HG02571 (cell line): ENCODE measurements around the gene PRKAG1.

ENCODE experiments used
- ATAC-seq: cut with Tn5 transposase; IDR thresholded peaks from one replicate; pipeline ENCODE4 v1.9.1; 2021; ENCODE audit warnings: mild to moderate bottlenecking, moderate library complexity; ENCODE audit not compliant: unreplicated experiment

The PRKAG1 gene

DNA sequence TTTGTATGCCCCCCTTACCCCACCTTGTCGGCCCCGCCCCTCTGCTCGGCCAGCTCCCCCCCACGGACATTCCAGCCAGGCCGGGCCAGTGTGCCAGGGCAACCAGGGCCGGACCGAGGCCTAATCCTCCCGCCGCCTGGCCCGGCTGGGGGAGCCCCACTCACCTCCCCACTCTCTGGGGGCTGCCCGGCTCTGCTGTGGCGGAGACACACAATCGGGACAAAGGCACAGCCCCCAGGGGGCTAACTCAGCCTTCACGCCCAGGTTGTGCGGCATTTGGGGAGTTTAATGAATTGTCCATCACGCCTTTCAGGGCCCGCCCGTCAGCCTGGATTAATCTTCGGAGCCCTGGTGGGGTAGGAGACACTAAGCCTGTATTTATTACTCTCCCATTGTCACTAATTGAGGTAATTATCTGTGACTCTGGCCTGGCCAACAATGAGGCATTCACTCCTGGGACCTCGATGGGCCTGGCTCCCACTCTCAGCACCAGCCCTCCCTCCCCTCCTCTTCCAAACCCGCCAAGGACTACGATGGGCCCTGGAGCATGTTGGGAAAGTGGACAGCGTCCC, 31.8 kb downstream of the PRKAG1 start:
- ATAC-seq: no peak

DNA sequence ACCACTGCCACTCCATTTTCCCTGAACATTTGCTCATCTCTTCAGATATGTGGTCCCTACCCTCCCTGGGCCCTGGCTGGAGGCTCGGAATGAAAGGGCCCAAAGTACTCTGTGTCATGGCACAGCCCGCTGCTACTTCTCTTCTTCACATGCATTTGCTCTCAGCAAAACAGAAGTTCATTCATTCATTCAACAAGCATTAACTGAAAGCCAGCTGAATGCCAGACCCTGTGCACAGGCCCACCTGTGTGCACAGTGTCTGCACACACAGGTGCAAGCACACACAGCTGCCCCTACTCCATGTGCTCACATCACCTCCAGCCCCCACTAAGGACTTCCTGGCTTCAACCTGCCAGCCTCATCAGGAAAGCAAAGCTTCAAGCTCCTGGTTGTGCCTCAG, 32.7 kb downstream of the PRKAG1 start:
- ATAC-seq: no peak

DNA sequence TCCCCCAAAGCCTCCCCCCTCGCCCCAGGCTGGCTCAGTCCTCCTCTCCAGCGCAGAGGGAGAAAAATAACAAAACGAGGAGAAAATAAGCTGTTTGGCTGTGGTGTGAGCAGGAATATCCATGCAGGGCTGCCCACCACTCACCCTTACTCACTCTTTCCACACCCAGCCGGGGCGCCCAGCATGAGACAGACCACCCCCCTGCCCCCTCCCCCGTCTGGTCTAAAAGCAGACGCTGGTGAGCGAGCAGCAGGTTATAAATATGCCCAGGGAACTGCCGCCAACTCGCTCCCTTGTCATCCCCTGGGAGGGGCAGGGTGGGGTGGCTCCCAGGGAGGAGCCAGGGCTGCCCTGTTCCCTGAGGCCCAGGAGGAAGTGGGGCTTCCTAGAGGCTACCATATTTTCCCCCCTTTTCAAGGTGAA, 33.1 kb downstream of the PRKAG1 start:
- ATAC-seq: no peak

DNA sequence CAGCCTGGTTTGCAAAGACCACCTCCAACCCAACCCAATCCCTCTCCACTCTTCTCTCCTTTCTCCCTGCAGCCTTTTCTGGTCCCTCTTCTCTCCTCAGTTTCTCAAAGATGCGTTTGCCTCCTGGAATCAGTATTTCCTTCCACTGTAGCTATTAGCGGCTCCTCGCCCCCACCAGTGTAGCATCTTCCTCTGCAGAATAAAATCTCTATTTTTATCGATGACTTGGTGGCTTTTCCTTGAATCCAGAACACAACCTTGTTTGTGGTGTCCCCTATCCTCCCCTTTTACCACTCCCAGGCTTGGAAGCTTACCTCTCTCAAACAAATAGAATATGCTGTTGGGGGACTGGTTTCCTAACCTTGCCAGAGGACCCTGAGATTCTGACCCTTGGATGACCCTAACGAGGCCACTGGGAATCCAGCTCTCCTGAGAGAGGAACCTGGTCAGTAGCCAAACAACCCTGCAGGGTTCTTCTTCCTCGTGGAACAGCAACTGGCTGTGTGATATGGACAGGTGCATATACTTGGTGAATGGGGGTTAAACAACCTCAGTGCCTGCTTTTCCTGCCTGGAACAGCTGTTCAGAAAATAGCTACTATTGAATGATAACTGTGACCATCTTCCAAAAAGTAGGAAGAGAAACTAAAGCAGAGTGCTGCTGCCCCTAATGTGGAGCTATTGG, 36.0 kb downstream of the PRKAG1 start:
- no peak for ATAC-seq

DNA sequence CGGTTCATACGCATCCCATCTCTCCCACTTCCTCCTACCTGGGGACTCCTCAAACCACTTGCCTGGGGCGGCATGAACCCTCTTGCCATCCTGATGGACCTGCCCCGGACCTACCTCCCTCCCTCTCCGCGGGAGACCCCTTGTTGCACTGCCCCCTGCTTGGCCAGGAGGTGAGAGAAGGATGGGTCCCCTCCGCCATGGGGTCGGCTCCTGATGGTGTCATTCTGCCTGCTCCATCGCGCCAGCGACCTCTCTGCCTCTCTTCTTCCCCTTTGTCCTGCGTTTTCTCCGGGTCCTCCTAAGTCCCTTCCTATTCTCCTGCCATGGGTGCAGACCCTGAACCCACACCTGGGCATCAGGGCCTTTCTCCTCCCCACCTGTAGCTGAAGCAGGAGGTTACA, 36.8 kb downstream of the PRKAG1 start:
- no peak for ATAC-seq

DNA sequence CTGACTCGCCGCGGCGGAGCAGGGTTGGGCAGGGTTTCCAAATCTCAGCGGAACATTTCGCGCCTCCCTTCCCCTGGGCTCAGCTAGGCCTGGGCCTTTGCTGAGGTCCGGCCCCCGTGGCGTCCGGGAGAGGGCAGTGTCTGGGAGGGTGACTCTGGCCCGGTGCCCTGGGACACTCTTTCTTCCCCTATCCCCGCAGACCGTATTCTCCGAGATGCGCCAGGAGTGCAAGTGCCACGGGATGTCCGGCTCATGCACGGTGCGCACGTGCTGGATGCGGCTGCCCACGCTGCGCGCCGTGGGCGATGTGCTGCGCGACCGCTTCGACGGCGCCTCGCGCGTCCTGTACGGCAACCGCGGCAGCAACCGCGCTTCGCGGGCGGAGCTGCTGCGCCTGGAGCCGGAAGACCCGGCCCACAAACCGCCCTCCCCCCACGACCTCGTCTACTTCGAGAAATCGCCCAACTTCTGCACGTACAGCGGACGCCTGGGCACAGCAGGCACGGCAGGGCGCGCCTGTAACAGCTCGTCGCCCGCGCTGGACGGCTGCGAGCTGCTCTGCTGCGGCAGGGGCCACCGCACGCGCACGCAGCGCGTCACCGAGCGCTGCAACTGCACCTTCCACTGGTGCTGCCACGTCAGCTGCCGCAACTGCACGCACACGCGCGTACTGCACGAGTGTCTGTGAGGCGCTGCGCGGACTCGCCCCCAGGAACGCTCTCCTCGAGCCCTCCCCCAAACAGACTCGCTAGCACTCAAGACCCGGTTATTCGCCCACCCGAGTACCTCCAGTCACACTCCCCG, 37.4 kb downstream of the PRKAG1 start:
- no peak for ATAC-seq

DNA sequence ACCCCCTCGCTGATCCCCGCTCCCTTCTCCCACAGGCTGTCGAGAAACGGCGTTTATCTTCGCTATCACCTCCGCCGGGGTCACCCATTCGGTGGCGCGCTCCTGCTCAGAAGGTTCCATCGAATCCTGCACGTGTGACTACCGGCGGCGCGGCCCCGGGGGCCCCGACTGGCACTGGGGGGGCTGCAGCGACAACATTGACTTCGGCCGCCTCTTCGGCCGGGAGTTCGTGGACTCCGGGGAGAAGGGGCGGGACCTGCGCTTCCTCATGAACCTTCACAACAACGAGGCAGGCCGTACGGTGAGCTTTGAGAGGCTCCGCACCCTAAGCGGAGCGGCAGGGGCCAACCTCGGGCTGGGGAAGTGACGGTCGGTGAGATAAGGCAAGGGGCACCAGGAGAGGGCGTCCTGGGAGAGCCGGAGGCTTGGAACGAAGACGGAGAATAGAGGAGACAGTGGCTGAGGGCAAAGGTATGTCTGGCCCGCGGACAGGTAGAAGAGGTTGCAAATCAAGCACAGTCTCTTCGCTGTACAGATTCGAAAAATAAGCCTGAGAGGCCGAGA, 38.1 kb downstream of the PRKAG1 start:
- no peak for ATAC-seq

DNA sequence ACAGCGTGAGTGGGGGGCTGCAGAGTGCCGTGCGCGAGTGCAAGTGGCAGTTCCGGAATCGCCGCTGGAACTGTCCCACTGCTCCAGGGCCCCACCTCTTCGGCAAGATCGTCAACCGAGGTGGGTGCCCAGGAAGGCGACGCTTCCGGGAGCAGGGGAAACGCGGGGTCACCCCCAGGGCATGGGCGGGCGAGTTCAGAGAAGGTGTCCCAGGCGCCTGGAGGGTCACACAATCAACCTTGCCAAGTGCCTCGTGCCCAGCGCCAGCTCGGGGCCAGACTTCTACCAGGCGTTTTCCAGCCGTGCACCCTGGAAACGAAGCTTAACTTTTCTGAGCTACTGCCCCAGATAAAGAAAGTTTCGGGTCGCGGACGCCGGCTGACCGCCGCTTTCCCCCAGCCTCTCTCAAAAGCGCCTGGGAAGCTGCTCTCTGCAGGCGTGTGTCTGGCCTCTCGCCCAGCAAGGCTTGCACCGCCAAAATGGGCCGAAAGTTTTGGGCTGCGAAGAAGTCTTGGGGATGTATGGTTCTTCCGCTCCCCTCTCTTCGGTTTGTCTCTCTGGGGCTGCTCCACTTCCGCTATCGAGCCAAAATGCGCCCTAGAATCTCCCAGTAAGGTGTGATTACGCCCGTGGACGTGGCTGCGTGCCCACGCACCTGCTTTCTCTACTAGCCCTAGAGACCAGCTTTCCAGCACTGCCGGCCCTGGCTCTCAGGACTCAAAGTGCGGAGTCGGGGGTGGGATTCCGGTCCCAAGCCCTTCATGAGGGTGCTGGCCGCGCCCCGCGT, 38.8 kb downstream of the PRKAG1 start:
- no peak for ATAC-seq

DNA sequence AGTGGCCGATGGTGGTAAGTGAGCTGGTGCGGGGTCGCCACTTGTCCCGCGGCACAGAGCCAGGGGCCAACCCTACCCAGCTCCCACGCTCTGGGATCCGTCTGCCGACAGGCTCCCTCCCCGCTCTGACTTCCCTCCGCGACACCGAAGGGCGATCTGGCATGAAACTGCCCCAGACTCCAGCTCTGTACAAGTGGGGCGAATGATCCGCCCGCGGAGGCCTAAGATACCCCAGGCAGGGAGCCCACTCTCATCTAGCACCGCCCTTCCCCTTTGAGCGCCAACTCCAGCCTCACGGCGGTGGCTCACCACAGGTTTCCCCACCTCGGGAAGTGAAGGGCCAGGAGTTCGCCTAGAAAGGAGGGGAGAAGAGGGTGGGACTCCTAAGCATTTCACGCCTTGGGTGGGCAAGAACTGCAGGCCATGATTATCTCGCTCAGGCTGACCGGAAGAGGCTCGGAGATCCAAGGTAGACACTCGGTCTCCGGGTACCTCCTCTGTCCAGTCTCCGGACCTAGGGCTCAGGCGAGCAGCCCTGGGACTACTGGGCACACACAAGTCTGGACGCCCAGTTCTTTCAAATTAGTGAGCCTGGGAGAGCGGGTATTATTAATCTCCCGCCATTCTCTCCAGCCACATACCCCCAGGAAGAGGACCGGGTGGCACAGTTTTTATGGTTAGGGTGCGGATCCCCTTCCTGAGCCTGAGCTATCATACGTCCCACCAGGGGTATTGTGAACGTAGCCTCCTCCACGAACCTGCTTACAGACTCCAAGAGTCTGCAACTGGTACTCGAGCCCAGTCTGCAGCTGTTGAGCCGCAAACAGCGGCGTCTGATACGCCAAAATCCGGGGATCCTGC, 39.6 kb downstream of the PRKAG1 start:
- no peak for ATAC-seq

DNA sequence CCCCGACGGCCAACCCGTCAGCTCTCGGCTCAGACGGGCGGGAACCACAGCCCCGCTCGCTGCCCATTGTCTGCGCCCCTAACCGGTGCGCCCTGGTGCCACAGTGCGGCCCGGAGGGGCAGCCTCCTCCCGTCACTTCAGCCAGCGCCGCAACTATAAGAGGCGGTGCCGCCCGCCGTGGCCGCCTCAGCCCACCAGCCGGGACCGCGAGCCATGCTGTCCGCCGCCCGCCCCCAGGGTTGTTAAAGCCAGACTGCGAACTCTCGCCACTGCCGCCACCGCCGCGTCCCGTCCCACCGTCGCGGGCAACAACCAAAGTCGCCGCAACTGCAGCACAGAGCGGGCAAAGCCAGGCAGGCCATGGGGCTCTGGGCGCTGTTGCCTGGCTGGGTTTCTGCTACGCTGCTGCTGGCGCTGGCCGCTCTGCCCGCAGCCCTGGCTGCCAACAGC, 40.3 kb downstream of the PRKAG1 start, which contains the start of gene WNT1:
TSS of gene WNT1 (plus strand) at position 32 of the 450 bp plus-strand sequence. CDS start at position 361, 329 bp downstream.
- ATAC-seq: no peak

DNA sequence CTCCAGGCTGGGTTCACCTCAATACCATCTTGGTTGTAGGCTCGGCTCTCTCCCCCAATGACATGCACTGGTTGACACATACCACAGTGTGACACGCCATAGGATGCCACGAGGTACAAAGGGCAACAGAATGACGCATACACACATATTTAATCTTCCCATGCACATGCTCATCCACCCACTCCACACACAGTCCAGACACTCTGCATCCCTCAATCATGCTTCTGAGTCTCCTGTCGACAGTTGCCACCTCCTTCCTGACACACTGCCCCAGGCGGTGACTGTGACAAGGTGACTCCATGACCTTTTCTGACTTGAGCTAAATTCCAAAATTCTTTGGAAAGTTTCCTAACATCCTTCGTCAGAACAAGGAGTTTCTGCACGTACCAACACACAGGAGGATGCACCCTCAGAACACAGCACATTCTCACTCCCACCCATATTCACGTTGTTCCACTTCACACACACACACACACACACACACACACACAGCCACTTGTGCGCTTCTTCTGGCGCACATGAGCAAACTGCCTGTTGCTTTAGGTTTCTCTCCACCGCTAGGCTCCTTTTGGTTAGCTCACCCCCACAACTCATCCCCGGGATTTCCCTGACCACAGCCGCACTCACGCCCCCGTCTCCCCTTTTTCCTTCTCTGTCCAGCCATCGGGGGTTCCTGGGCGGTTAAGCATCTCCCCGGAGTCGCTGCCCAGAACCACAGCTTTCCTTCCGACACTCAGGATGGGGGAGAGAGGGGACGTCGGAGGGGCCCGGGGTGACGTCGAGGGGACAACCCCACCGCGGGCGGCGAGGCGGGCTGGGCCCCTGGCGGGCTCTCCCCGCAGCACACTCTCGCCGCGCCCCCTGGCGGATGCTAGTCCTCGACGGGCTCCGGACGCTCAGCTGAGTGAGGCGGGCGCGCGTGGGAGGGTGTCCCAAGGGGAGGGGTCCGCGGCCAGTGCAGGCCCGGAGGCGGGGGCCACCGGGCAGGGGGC, 41.0 kb downstream of the PRKAG1 start:
- no peak for ATAC-seq

DNA sequence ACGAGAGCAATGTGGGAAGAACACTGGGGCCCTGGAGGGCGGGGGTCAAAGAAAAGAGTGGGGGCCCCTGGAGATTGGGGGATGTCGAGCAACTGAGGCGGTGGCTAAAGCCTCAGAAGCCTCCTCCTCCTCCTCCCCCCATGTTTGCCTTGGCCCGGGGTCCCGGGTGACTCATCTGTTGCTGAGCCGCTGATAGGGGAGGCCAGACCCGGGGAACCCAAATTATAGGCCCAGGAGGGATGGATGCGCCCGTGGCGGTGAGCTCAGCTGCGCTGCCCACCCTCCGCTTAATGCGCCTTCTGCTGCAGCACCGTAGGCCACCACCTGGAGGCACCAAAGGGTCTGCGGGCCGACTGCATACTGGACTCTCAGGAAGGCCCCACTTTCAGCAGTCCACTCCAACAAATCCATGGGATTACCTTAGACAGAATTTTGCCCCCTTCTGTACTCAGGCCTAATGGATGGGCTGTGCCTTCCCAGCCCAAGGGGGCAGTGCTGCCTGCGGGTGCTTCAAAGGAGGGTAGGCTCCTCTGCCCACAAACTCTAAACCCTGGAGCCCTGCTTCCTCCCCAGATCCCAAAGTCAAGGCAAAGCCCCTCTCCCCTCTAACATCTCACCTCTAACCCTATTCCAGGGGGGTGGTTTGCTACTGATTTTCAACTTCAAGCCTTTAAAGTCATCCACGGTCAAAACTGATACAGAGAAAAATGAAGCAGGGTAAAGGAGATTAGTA, 44.5 kb downstream of the PRKAG1 start:
- ATAC-seq: no peak

DNA sequence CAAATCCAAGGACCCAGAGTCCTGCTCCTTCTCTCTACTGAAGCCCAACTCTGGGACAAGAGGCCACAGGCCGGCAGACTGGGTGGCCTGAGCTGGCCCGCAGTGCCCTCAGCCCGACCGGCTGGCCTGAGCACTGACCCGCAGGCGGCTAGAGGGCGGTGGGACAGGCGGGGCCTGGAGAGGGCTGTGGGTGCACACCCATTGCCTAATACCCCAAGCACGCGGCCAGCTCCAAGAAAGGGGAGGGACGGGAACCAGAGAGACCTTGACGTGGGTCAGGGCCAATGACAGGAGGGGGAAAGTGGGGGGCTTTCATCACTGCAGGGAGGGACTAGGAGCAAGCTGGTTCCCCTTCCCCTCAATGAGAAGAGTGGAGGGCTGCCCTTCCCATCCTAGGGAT, 45.0 kb downstream of the PRKAG1 start:
- ATAC-seq: no peak

DNA sequence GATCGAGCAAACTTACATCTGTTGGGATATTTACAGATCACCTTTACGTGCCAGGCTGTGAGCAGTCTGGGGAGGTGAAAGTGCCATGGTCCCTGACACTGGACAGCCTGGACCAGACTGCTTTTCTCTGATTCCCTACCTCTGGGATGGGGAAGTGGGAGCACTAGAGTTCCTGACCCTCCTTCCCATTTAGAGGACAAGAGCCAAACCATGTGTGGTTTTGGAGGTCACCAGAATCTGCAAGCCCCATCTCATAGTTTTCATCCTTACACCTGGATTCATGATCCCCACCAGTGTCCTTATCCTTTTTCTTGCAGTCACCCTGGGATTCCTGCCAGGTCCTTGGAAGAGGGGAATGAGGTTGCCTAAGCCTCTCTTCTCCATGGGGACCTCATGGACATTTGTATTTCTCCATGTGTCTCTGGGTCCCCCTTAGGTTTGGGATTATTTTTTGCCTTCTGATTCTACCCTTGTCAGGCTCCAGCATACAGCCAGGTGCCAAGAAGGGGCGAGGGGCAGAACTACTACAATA, 45.6 kb downstream of the PRKAG1 start:
- ATAC-seq: no peak

DNA sequence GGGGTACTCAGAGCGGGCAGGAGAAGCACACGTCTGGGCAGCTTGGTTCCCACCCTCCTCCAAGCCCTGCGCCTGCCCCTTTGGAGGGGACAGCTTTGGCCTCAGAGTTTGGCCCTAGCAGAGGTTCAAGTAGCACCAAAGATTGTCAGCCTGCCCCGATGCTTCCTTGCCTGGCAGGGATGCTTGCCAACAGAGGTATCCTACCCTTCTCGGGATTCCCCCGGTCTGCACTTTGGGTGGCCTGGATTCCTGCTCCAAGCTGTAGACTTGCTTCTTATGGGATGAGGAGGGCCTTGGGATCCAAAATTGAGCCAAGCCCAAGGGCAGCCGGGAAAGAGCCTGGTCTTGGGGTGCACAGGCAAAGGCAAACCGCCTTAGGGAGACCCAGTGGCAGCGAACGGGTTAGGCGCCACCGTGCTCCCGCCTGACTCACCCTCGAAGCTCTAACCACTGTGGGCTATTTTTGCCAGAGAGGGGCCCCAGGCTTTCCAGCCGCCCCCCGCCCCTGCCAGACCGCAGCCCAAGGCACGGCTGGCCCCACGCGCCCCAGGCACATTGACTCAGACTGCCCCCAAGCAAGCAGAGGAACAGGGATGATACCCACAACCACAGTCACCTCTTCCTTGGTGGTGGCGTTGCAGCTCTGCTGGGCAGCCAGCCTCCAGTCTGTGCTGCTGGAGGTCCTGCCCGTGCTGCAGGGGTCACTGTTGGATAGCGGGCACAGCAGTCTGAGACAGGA, 46.2 kb downstream of the PRKAG1 start:
- no peak for ATAC-seq

DNA sequence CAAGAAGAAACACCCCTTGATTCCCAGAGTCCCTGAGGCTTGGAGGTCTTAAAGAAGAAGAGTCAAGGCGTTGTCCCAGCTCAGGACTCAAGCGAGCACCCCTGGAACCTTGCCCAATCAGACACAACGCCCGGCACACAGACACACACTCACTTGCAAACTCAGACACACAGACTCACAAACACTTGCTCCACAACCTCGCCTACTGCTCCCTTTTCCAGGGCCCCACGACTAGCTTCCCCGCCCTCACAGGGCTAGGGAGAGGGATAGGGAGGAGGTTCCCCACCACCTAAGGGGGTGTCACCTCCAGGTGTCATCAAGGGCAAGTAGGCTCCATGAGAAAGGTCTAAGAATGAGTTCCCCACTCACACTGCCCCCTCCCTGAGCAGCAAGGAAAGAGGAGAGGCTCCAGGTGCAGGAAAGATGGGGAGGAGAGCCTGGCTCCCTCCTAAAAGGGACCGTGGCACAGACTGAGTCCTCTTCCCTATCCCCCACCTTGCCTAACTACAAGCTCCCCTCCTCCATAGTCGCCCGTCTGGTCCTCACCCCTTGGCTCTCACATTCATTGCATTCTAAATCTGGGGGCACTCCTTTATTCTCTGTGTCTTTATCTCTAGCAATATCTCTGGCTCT, 47.8 kb downstream of the PRKAG1 start:
- no peak for ATAC-seq
